KOPT-K1 (cell line): ENCODE data around the gene NPAT.
A peak's percentile ranks its signal among the peaks of the same experiment; 100 is the strongest.

Experiments
- H3K27ac ChIP-seq: fragments of 200-600 bp; sonication (generic); 2 replicates; pipeline ENCODE4 v1.5.1; 2016; ENCODE audit warnings: antibody characterized with exemption, mild to moderate bottlenecking, low read depth, low read length; ENCODE audit not compliant: poor library complexity, severe bottlenecking
- H3K36me3 ChIP-seq: fragments of 200-600 bp; sonication (generic); 2 replicates; pipeline ENCODE4 v1.5.1; 2017; ENCODE audit warnings: antibody characterized with exemption, mild to moderate bottlenecking, low read length, moderate library complexity; ENCODE audit not compliant: insufficient read depth
- H3K9me3 ChIP-seq: fragments of 200-600 bp; sonication (generic); 2 replicates; pipeline ENCODE4 v1.5.1; 2017; ENCODE audit warnings: antibody characterized with exemption, low read length, mild to moderate bottlenecking; ENCODE audit not compliant: insufficient read depth, poor library complexity, severe bottlenecking

The NPAT gene

GRCh38 chr11:108222574-108223347 lies at the start of gene NPAT, which contains the start of gene ATM:
NPAT (minus strand) TSS chr11:108222638; CDS start chr11:108222536, 102 bp downstream.
ATM (plus strand) TSS chr11:108223067; CDS start chr11:108227625, 4,558 bp downstream.
- H3K36me3 ChIP-seq: peaks cover 25% of the 10 kb centered on the region
- H3K27ac ChIP-seq: peak within 1 kb of the TSS; percentile 90
- no peaks in the 10 kb centered on the region for H3K9me3 ChIP-seq

DNA sequence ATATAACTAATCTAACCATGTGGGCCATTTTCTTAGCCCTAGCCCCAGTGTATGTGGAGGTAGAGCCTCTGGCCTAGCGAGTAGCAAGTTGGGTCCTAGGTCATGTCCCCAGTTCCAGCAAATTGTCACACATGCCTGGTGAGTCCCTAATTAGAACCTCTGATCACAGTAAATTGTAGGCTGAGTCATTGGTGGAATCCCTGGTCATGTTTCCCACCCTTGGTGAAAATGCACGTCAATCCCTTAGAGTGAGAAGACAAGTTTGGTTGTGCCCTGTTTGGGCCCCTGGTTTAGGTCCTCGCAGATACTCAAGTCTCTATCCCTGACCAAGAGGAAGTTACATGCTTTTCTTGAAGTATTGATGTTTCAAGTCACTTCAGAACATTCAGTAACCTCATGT lies 47.1 kb upstream of the NPAT start:
- Histone ChIP-seq H3K36me3 (peaks cover 74% of the 10 kb centered on the region), H3K9me3 (peaks cover 14% of the 10 kb centered on the region), H3K27ac (no peak overlapping the region)

- H3K36me3 ChIP-seq: peaks cover 92% of the 10 kb centered on the region
Measured at GRCh38 chr11:108253176-108253575, 30.7 kb upstream of the NPAT start.

GRCh38 chr11:108246885-108247284 lies 24.4 kb upstream of the NPAT start:
- Histone ChIP-seq H3K27ac (no peak overlapping the region), H3K9me3 (no peaks in the 10 kb centered on the region), H3K36me3 (peaks cover 91% of the 10 kb centered on the region)

More at GRCh38 chr11:108253176-108253575, 30.7 kb upstream of the NPAT start:
- H3K27ac ChIP-seq: no peak overlapping the region
- no peaks in the 10 kb centered on the region for H3K9me3 ChIP-seq

GRCh38 chr11:108246308-108246707 lies 23.9 kb upstream of the NPAT start:
- Histone ChIP-seq H3K27ac (no peak overlapping the region), H3K9me3 (no peaks in the 10 kb centered on the region), H3K36me3 (peaks cover 91% of the 10 kb centered on the region)

DNA sequence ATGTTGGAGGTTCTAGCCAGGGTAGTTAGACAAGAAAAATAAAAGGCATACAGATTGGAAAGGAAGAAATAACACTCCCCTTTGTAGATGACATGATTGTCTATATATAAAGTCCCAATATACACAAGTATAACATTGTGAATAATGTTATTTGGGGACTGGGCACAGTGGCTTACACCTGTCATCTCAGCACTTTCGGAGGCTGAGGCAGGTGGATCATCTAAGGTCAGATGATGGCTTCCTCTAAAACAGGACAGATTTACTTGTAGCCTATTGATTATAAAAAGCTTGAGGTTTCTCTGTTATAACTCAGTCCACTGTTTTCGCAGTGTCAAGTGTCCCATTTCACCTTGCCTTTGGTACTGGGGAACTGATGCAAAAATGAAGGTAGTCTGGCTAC lies 20.0 kb upstream of the NPAT start:
- H3K27ac ChIP-seq: no peak overlapping the region
- H3K36me3 ChIP-seq: peaks cover 66% of the 10 kb centered on the region
- H3K9me3 ChIP-seq: peaks cover 4% of the 10 kb centered on the region

DNA sequence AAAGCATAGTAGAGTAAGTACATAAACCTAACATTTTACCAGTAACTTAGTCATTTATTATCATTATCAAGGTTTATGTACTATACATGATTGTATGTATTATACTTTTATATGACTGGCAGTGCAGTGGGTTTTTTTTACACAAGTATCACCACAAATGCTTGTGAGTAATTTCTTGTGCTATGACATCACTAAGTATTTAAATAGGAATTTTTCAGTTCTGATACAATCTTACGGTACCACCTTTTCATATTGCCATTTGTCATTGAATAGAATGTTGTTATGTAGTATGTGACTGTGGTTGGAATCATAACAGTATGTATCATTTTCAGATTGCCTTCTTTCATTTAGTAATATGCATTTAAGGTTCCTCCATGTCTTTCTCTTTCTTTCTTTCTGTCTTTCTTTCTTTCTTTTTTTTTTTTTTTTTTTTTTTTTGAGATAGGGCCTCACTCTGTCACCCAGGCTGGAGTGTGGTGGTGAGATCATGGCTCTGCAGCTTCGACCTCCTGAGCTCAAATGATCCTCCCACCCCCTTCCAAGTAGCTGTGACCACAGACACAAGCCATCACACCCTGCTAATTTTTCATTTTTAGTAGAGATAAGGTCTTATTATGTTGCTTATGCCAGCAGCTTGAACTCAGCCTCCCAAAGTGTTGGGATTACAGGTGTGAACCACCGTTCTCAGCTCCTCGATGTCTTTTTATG lies 19.0 kb upstream of the NPAT start:
- Histone ChIP-seq H3K9me3 (peaks cover 4% of the 10 kb centered on the region), H3K27ac (peak overlapping the region; percentile 25), H3K36me3 (peaks cover 56% of the 10 kb centered on the region)

DNA sequence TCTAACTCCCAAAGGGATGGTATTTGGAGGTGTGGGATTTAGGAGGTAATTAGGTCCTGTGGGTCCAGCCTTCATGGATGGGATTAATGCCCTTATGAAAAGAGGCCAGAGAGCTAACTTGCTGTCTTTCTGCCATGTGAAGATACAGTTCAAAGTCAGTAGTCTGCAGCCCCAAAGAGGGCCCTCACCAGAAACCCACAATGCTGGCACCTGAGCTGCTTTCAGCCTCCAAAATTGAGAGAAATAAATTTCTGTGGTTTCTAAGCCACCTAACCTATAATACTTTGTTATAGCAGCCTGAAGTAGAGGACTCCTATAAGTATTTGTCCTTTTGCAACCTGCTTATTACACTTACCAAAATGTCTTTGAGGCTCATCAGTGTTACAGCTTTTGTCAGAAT lies 16.6 kb upstream of the NPAT start:
- peaks cover 41% of the 10 kb centered on the region for H3K36me3 ChIP-seq
- peaks cover 4% of the 10 kb centered on the region for H3K9me3 ChIP-seq
- peak overlapping the region; percentile 90 for H3K27ac ChIP-seq

DNA sequence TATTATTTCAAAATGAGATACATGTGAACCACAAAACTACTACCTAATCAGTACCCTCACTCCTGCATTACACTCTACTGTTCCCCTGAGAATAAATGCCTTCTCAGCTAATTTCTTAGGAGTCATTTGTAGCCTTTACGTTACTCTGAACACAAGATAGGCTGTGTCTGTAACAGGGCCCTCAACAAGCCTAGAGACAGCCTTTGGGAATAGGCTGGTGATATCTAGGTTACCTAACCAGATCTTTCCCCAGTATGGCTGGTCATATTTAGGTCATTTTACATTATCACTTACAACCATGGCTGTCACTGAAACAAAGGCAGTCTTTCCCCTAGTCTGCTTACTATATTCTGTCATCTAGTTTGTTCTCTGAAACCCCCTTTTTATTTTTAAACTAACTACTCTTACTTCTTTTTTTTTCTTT lies 14.6 kb upstream of the NPAT start:
- peaks cover 4% of the 10 kb centered on the region for H3K9me3 ChIP-seq
- H3K36me3 ChIP-seq: peaks cover 46% of the 10 kb centered on the region
- H3K27ac ChIP-seq: peak overlapping the region; percentile 90

DNA sequence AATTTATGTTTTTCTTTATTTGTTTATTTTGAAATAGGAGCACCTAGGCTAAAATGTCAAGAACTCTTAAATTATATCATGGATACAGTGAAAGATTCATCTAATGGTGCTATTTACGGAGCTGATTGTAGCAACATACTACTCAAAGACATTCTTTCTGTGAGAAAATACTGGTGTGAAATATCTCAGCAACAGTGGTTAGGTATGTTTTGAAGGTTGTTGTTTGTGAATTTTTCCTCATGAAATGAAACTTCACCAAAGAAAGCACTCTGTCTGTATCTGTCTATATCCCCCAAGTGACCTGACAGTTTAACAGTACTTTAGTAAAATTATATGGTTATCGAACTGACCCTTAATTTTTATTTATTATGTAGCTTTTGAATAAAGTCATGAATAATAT lies 13.2 kb upstream of the NPAT start:
- H3K27ac ChIP-seq: peak overlapping the region; percentile 90
- H3K9me3 ChIP-seq: peaks cover 4% of the 10 kb centered on the region
- peaks cover 48% of the 10 kb centered on the region for H3K36me3 ChIP-seq

DNA sequence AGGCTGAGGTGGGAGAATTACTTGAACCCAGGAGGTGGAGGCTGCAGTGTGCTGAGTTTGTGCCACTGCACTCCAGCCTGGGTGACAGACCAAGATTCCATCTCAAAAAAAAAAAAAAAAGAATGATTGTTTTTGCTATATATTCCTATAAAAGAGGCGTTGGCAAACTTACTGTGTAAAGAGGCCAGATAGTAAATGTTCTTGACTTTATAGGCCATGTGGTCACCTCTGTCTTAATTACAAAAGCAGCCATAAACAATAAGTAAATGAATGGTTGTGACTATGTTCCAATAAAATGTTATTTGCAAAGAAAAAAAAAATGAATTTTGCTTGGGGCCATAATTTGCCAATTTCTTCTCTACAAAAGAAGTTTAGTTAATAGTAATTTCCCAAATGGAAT lies 12.8 kb upstream of the NPAT start:
- H3K9me3 ChIP-seq: peaks cover under 1% of the 10 kb centered on the region
- H3K36me3 ChIP-seq: peaks cover 48% of the 10 kb centered on the region
- peak overlapping the region; percentile 90 for H3K27ac ChIP-seq

DNA sequence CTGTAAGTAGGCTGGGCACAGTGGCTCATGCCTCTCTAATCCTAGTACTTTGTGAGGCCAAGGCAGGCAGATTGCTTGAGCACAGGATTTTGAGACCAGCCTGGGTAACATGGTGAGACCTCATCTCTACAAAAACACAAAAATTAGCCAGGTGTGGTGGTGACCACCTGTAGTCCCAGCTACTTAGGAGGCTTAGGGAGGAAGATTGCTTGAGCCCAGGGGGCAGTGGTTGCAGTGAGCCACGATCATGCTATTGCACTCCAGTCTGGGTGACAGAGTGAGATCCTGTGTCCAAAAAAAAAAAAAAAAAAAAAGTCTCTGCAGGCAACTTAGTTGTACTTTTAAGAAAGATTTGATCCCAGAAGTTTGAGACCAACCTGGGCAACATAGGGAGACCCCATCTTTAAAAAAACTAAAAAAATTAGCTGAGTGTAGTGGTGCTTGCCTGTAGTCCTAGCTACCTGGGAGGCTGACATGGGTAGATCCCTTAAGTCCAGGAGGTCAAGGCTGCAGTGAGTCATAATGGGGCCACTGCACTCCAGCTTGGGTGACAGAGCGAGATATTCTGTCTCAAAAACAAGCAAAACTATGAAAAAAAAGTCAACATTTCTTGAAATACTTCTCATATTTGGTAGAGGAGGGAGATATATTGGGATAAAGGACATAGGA lies 11.0 kb upstream of the NPAT start:
- Histone ChIP-seq H3K36me3 (peaks cover 62% of the 10 kb centered on the region), H3K9me3 (no peaks in the 10 kb centered on the region), H3K27ac (no peak overlapping the region)

GRCh38 chr11:108228251-108228650 lies 5.8 kb upstream of the NPAT start:
- no peak overlapping the region for H3K27ac ChIP-seq
- no peaks in the 10 kb centered on the region for H3K9me3 ChIP-seq
- peaks cover 58% of the 10 kb centered on the region for H3K36me3 ChIP-seq

- Histone ChIP-seq H3K9me3 (no peaks in the 10 kb centered on the region), H3K27ac (no peak overlapping the region), H3K36me3 (peaks cover 36% of the 10 kb centered on the region)
Measured at GRCh38 chr11:108226036-108226435, 3.6 kb upstream of the NPAT start.
